K562 (cell line): ENCODE results near the gene NAV2. TPM values are rescaled to one million over a fixed set of nuclear protein-coding genes. Genes with fewer than 3 reads are reported as not detected.

Experiments
- ATAC-seq: fragments of 200-7000 bp; cut with Tn5 transposase; 3 replicates; pipeline ENCODE4 v1.9.1; 2020; ENCODE audit warnings: moderate library complexity
- BruUV-seq: library from RNA; stranded (reverse); fragments of 400-500 nt; replicated peaks from 2 replicates; lab custom pipeline; 2021; lab: Mats Ljungman, UMichigan
- CTCF ChIA-PET: fragments of 300-600 bp; formaldehyde crosslinking; extraction: SDS; loops from one replicate; lab custom pipeline; 2021; ENCODE audit warnings: low intra/inter-chr PET ratio; lab: Yijun Ruan, JAX
- POLR2A ChIA-PET: fragments of 300-600, 350-650 bp; sonication (Branson Sonifier 250); formaldehyde crosslinking; extraction: SDS; loops from one replicate; lab custom pipeline; 2021; ENCODE audit warnings: antibody characterized with exemption, inconsistent platforms; lab: Yijun Ruan, JAX
- DNase-seq, 4 experiments: peaks; one replicate each; pipeline versions ENCODE4 v3.0.0 to v3.0.0-alpha.2; 2011 to 2018; ENCODE audit warnings: low spot score in 3 of 4, mixed read lengths in 3 of 4; ENCODE audit errors: extremely low read depth in 1 of 4
- FAIRE-seq: peaks from 2 replicates; lab custom pipeline; 2011; peaks lifted over from hg19 to GRCh38; lab: Jason Lieb, UNC
- H2AFZ ChIP-seq: 2 replicates; pipeline ENCODE4 v1.6.0; 2011; ENCODE audit warnings: low read depth, low read length, control low read depth, inconsistent platforms
- H3K27ac ChIP-seq: fragments of 200-600 bp; 3 replicates; pipeline ENCODE4 v1.8.0; 2011; ENCODE audit warnings: low read depth, mild to moderate bottlenecking, control low read depth, inconsistent platforms, low read length, moderate library complexity, mixed read lengths; ENCODE audit errors: extremely low read depth
- H3K27me3 ChIP-seq, 2 experiments: fragments of 300-600 bp in 1 of 2; 2 replicates in 1 of 2; 3 replicates in 1 of 2; pipeline versions ENCODE4 v1.6.0 to v1.8.0; 2011; ENCODE audit warnings: inconsistent platforms in 2 of 2, low read length in 2 of 2, mild to moderate bottlenecking in 1 of 2, mixed read lengths in 1 of 2, moderate library complexity in 1 of 2; ENCODE audit not compliant: control insufficient read depth in 2 of 2, insufficient read depth in 2 of 2
- H3K36me3 ChIP-seq: fragments of 300-600 bp; 3 replicates; pipeline ENCODE4 v1.8.0; 2011; ENCODE audit warnings: mild to moderate bottlenecking, low read length, inconsistent platforms; ENCODE audit not compliant: control insufficient read depth, insufficient read depth
- H3K4me1 ChIP-seq, 2 experiments: fragments of 200-600 bp in 1 of 2; replicated peaks in 1 of 2; 2 replicates in 1 of 2; 3 replicates in 1 of 2; pipeline versions ENCODE4 v1.5.1 to v1.8.0; 2011; ENCODE audit warnings: inconsistent platforms in 2 of 2, low read length in 2 of 2, mild to moderate bottlenecking in 1 of 2, mixed read lengths in 1 of 2, moderate library complexity in 1 of 2; ENCODE audit not compliant: control insufficient read depth in 2 of 2, insufficient read depth in 2 of 2
- H3K4me2 ChIP-seq: 2 replicates; pipeline ENCODE4 v1.6.1; 2011; ENCODE audit warnings: low read length, control low read depth, inconsistent platforms, mixed read lengths; ENCODE audit not compliant: insufficient read depth
- H3K4me3 ChIP-seq: fragments of 200-600 bp; sonication (generic), shearing (Covaris generic); 2 replicates; pipeline ENCODE4 v1.5.1; 2016; ENCODE audit warnings: control low read depth, inconsistent platforms
- H3K79me2 ChIP-seq: fragments of 200-600 bp; 3 replicates; pipeline ENCODE4 v1.8.0; 2011; ENCODE audit warnings: low read length, inconsistent platforms; ENCODE audit not compliant: control insufficient read depth, insufficient read depth
- H3K9ac ChIP-seq, 2 experiments: 2 replicates each; pipeline versions ENCODE4 v1.6.0 to v1.6.1; 2011; ENCODE audit warnings: low read depth in 2 of 2, low read length in 2 of 2, control low read depth in 1 of 2, inconsistent platforms in 1 of 2, mild to moderate bottlenecking in 1 of 2, mixed read lengths in 1 of 2; ENCODE audit not compliant: insufficient read depth in 1 of 2
- H3K9me1 ChIP-seq: one replicate; pipeline ENCODE4 v1.6.0; 2011; ENCODE audit warnings: inconsistent platforms, mild to moderate bottlenecking, low read length, moderate library complexity; ENCODE audit not compliant: control insufficient read depth, insufficient read depth
- H3K9me3 ChIP-seq: replicated peaks from 2 replicates; pipeline ENCODE4 v1.5.1; 2011; ENCODE audit warnings: low read depth, low read length, inconsistent platforms; ENCODE audit not compliant: control insufficient read depth, insufficient read depth
- H4K20me1 ChIP-seq: replicated peaks from 2 replicates; pipeline ENCODE4 v1.6.1; 2011; ENCODE audit warnings: low read length, inconsistent platforms, mixed read lengths; ENCODE audit not compliant: control insufficient read depth, insufficient read depth
- CAMTA2 ChIP-seq: fragments of 250-450 bp; sonication (Bioruptor Pico); conservative IDR thresholded peaks from 2 replicates; pipeline ENCODE4 v1.5.1; 2022
- GATAD2A ChIP-seq: fragments of 450-650 bp; IDR thresholded peaks from 2 replicates; pipeline ENCODE4 v1.6.1; 2017
- ZBED1 ChIP-seq: IDR thresholded peaks from 2 replicates; pipeline ENCODE4 v1.6.1; 2014
- WGBS: fragments of 100-300 bp; shearing (Covaris generic); methylation state at CpG from one replicate; pipeline ENCODE4 v1.1.6; 2016; ENCODE audit warnings: low coverage, mixed read lengths; ENCODE audit not compliant: insufficient coverage; ENCODE audit errors: missing lambda C conversion rate; 5-methylcytosine and 5-hydroxymethylcytosine counted together
- in situ Hi-C: fragments of 300-500 bp; cut with MboI; formaldehyde crosslinking; loops from 4 replicates; pipeline ENCODE4 v1.15.0; 2018; ENCODE audit warnings: inconsistent platforms, mixed read lengths
- intact Hi-C: fragments of 100-400 bp; cut with micrococcal nuclease; formaldehyde crosslinking; loops from 2 replicates; pipeline ENCODE4 v1.14.2; 2022
- microRNA-seq: library from miRNA; unstranded; fragments of <30 nt; microRNA quantifications from one replicate; pipeline ENCODE4, GENCODE V29; 2018; ENCODE audit warnings: borderline microRNAs expressed
- polyA plus RNA-seq, 8 experiments: library from polyadenylated mRNA; depleted of rRNA in 4 of 8; stranded (reverse) in 5 of 8; unstranded in 3 of 8; fragments of >200 nt; fragmentation: Nextera tagmentation in 2 of 8; fragmentation: Illumina TruSeq in 1 of 8; extraction: Ambion mirVana in 2 of 8; extraction: Trizol in 1 of 8; gene quantifications; 2 replicates each; pipeline versions ENCODE4 v1.2.1 to v1.2.3, GENCODE V29; 2011 to 2014; ENCODE audit warnings: inconsistent platforms in 1 of 8, missing spikeins in 1 of 8
- small RNA-seq: library from RNA; depleted of rRNA; stranded (forward); fragments of <200 nt; gene quantifications from one replicate; pipeline ENCODE3, GENCODE V24; 2014
- total RNA-seq, 7 experiments: library from RNA; depleted of rRNA in 6 of 7; stranded (reverse); fragments of >200 nt in 6 of 7; fragmentation: Illumina TruSeq in 2 of 7; extraction: Trizol in 2 of 7; gene quantifications; 2 replicates each; pipeline versions ENCODE4 v1.2.1 to v1.2.3, GENCODE V29; 2011 to 2021; ENCODE audit warnings: low replicate concordance in 1 of 7
- TF ChIP-seq, protein P1 (sequence below): IDR thresholded peaks from 2 replicates; pipeline ENCODE4 v1.6.1; 2014; ENCODE audit warnings: antibody characterized with exemption

Gene NAV2
- total and polyA plus RNA-seq, 9 of the 15 experiments (the other 6 are each of a cell fraction or from before 2014, with no cell fraction given): 0.03 to 0.35 (median 0.05) TPM

DNA sequence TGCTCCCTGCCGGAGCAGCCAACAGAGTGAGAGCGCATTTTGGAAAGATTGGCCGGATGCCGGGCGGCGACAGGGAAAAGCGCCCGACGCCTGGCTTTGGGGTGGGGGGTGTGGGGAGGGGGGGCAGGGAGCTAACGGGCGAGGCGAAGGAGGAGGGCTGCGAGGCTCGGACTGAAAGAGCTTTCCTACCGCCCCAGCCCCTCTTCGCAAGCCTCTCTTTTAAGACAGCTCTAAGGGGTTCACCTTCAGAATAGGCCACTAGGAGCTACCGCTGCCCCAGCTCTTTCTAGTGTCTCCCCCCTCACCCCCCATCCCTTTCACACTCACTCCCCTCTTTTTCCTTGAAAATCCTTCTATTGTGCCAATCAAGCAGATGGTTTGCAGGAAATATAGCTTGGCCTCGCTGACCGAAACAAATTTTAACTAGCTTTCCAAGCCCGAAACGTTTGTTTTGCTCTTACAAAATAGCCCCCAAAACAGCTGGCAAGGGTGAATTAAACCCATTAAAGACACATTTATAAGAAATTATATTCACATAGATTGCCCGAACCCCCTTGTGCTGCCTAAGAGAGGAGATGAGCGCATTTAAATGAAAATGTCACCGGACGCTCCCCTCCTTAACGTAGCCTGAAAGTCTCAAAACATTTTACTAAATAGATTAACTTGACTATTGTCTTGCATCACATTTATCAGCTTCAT is 451.3 kb downstream of the NAV2 start:
- Histone ChIP-seq H3K4me1 (peaks cover 0 to 10% of the 10 kb centered on the region in 2 experiments; a peak in 2 of 5 replicates), H3K27ac (no peak overlapping the region), H3K9ac (no peak overlapping the region), H4K20me1 (no peaks in the 10 kb centered on the region), H3K4me3 (no peak overlapping the region), H3K9me1 (no peaks in the 10 kb centered on the region), H3K36me3 (no peaks in the 10 kb centered on the region), H3K9me3 (no peaks in the 10 kb centered on the region), H3K4me2 (no peak overlapping the region), H3K27me3 (peaks cover 44 to 50% of the 10 kb centered on the region in 2 experiments), H2AFZ (no peak overlapping the region), H3K79me2 (no peaks in the 10 kb centered on the region)
- POLR2A ChIA-PET: interaction anchor here (0.6 to 0.9 kb wide), 6 partner anchors 14 to 1065 kb away, joined by 3 to 4 read pairs (median 3); no protein-coding TSS in a partner anchor
- TF ChIP-seq CAMTA2 (CRISPR knock-in tag): no peak
- TF ChIP-seq, protein P1, sequence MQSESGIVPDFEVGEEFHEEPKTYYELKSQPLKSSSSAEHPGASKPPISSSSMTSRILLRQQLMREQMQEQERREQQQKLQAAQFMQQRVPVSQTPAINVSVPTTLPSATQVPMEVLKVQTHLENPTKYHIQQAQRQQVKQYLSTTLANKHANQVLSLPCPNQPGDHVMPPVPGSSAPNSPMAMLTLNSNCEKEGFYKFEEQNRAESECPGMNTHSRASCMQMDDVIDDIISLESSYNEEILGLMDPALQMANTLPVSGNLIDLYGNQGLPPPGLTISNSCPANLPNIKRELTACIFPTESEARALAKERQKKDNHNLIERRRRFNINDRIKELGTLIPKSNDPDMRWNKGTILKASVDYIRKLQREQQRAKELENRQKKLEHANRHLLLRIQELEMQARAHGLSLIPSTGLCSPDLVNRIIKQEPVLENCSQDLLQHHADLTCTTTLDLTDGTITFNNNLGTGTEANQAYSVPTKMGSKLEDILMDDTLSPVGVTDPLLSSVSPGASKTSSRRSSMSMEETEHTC: no peak
- no peak for TF ChIP-seq ZBED1
- no peak for TF ChIP-seq GATAD2A
- 1% methylated on average over 17 of the region's 26 CpGs for WGBS
- CTCF ChIA-PET: no interaction called here
- intact Hi-C loops: no loop called here
- DNase-seq (no peak), ATAC-seq (no peak), FAIRE-seq (no peak)
- BruUV-seq: no TSS peak
- in situ Hi-C loops: no loop called here

Small RNA genes within 50 kb of the gene (microRNA-seq; reads per million reads assigned to microRNA genes)
- gene MIR4694: not detected

Small RNA genes within 50 kb of the gene (small RNA-seq; reads per million reads assigned to genes)
- not detected for gene MIR4694
